ENCODE data around the gene LIMS2. TPM values are rescaled to one million over a fixed set of nuclear protein-coding genes. Genes with fewer than 3 reads are reported as not detected.
A peak's percentile ranks its signal among the peaks of the same experiment; 100 is the strongest.

Gene LIMS2
- total RNA-seq, 1 donor from 2014 or later: 237 TPM

DNA sequence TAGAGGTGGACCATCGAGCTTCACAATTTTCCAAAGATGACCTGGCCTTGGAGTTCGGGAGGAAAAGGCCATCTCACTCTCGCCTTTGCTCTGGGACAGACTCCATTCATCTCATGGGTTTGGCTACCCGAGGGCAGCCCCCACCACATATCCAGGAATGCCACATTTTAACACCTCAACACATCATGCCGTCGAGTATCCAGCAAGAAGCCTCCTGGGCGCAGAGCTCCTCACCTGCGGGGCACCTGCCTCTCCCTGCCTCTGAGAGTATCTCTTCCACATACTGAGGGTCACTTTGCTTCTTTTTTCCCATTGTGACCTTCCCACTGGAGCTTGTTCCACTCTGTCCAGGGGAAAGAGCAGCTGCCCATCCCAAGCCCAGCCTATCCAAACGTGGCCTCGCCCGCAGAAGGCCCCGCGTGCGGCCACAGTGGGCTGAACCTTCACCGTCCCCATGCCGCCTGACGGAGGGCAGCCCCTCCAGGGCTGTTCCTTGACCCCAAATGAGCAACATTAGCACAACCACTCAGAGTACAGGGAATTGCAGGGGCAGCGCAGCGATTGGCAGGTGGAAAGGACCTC lies 5.5 kb upstream of the LIMS2 start:
- no peak for DNase-seq
- intact Hi-C loops (cut with DNase I): no loop called here
- ATAC-seq (ENCODE audit: poor library complexity): no peak

GRCh38 chr2:127679680-127680361 lies 4.5 kb upstream of the LIMS2 start:
- intact Hi-C loops (cut with DNase I): loop anchor here (5.0 kb wide), 1 partner anchor 43 kb away; no protein-coding TSS in a partner anchor
- no peak for ATAC-seq (ENCODE audit: poor library complexity)
- no peak for DNase-seq

DNA sequence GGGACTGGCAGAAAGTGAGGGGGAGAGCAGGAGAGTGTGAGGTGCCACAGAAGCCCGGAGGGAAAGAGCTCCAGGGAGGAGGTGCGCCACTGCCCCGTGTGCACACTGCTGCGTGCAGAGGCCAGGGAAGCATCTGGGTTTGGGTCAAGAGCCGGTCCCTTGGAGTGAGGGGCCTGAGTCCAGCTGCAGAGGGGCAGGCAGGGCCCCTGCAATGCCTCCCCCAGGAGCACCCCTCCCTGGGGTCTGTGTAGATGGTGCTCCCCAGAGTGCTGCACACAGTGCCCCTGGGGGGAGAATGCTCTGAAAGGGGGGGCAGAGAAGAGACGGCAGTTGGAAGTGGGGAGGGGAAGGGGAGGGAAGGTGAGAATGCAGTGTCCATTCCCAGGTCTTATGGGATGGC lies 3.7 kb upstream of the LIMS2 start:
- intact Hi-C loops (cut with DNase I): loop anchor here (5.0 kb wide), 1 partner anchor 42 kb away; no protein-coding TSS in a partner anchor
- DNase-seq (no peak), ATAC-seq (ENCODE audit: poor library complexity) (no peak)

GRCh38 chr2:127678531-127678930 lies 3.2 kb upstream of the LIMS2 start:
- ATAC-seq (ENCODE audit: poor library complexity): no peak

GRCh38 chr2:127676906-127677305 lies 1.6 kb upstream of the LIMS2 start:
- ATAC-seq (ENCODE audit: poor library complexity) (peak; percentile 42), DNase-seq (peak; percentile 65)
- intact Hi-C loops (cut with DNase I): loop anchor here (5.0 kb wide), 1 partner anchor 40 kb away; no protein-coding TSS in a partner anchor

More at GRCh38 chr2:127678531-127678930, 3.2 kb upstream of the LIMS2 start:
- intact Hi-C loops (cut with DNase I): loop anchor here (5.0 kb wide), 1 partner anchor 41 kb away; no protein-coding TSS in a partner anchor
- no peak for DNase-seq

GRCh38 chr2:127674241-127675209 lies 805 bp downstream of the LIMS2 start:
- intact Hi-C loops (cut with DNase I): loop anchor here (5.0 kb wide), 1 partner anchor 37 kb away; no protein-coding TSS in a partner anchor
- peak; percentile 51 for ATAC-seq (ENCODE audit: poor library complexity)
- DNase-seq: peak; percentile 73

- DNase-seq (no peak), ATAC-seq (ENCODE audit: poor library complexity) (no peak)
- intact Hi-C loops (cut with DNase I): no loop called here
These were observed 1.9 kb downstream of the LIMS2 start for GRCh38 chr2:127673291-127674069.

DNA sequence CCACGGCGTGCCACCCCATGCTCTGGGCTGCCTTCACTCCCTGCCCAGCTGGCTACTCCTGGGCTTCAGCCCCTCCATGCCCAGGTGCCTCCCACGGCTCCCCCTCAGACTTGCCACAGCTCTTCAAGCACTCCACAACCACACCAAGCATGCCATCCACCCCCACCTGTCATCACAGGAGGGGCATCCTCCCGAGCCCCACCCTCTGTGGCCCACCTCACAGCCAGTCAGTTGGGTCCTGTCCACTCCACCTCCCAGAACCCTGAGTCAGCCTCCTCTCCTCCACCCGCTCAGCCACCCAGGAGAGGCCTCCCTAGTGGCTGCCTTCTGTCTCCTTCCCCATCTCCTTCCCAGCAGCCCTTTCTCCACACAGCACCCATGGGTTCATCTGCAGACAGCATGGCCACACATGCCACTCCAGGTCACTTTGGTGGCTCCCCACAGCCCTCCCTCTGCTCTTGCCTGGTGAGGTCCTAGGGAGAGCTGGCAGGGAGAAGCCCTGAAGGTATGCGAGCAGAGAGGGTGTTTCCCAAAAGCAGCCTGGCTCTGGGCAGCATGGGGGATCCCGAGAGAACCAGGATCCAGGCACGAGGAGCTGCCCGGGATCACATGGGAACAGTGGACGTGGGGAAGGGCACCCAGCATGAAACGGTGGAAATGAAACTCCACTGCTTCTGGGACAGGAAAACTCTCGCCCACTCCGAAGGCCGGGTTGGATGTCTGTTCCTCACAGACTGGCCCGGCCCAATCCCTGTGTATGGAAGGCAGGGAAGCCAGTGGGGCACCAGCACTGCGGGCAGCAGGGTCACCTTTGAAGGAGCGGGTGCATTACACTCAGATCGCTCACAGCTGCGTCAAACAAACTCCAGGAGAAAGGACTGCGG lies 2.7 kb downstream of the LIMS2 start:
- DNase-seq: peak; percentile 55
- ATAC-seq (ENCODE audit: poor library complexity): peak; percentile 30
- intact Hi-C loops (cut with DNase I): no loop called here

- intact Hi-C loops (cut with DNase I): no loop called here
- no peak for ATAC-seq (ENCODE audit: poor library complexity)
- DNase-seq: no peak
These were observed 3.6 kb downstream of the LIMS2 start for GRCh38 chr2:127671557-127672302.

DNA sequence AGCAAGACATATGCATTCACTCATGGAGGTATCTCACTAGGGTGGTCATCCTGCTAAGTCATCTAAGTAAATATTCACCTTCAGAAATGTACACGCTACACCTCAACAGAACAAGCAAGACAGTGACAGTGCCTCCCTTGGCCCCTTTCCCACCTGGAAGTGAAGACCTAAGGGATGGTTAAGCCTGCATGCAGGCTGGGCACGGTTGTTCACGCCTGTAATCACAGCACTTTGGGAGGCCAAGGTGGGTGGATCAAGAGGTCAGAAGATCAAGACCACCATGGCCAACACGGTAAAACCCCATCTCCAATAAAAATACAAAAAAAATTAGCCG lies 4.4 kb downstream of the LIMS2 start:
- ATAC-seq (ENCODE audit: poor library complexity): no peak
- intact Hi-C loops (cut with DNase I): no loop called here

GRCh38 chr2:127670055-127670956 lies 5.0 kb downstream of the LIMS2 start:
- no peak for DNase-seq
- intact Hi-C loops (cut with DNase I): no loop called here
- ATAC-seq (ENCODE audit: poor library complexity): no peak

More for the DNA sequence above, 4.4 kb downstream of the LIMS2 start:
- DNase-seq: no peak

DNA sequence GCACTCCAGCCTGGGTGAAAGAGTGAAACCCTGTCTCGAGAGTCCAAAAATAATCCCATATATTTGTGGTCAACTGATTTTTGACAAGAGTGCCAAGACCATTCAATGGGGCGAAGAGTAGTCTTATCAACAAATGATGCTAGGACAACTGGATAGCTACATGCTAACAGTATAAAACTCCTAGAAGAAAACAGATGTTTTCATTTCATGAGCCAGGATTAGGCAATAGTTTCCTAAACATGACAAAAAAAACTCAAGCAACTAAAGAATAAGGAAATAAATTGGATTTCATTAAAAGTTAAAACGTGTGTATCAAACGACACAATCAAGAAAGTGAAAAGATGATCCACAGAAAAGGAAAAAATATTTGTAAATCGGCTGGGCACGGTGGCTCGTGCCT lies 6.3 kb downstream of the LIMS2 start:
- no peak for DNase-seq
- no peak for ATAC-seq (ENCODE audit: poor library complexity)
- intact Hi-C loops (cut with DNase I): no loop called here

DNA sequence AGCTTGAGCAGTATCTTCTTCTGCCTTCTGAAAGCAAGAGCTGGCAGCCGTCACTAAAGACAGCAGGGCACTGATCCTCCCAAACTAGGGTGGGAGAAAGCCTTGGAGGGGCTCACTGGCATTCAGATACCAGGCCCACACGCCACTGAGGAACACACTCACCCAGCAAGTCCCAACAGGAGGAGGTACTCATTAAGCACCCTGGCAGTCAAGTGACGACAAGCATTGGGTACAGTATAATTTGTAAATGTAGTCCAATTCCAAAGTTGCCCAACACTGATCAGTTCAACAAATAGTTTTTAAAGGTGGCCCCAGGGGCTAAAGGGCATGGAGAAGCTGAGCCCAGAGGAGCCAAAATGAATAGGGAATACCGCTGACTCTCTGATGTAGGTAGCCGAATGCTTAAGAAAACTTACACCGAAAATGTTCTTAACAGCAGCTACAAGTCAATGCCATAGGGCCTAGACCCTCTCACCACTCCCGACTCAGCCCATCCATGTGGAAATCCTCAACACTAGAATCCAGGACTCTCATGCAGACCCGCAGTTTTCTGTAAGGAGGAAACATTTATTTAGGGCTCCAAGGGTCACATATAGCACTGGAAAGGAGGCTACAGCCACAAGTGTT lies 9.9 kb downstream of the LIMS2 start:
- intact Hi-C loops (cut with DNase I): no loop called here
- ATAC-seq (ENCODE audit: poor library complexity) (no peak), DNase-seq (no peak)

- intact Hi-C loops (cut with DNase I): no loop called here
- ATAC-seq (ENCODE audit: poor library complexity) (no peak), DNase-seq (no peak)
These were observed 10.5 kb downstream of the LIMS2 start for GRCh38 chr2:127664895-127665225.

DNA sequence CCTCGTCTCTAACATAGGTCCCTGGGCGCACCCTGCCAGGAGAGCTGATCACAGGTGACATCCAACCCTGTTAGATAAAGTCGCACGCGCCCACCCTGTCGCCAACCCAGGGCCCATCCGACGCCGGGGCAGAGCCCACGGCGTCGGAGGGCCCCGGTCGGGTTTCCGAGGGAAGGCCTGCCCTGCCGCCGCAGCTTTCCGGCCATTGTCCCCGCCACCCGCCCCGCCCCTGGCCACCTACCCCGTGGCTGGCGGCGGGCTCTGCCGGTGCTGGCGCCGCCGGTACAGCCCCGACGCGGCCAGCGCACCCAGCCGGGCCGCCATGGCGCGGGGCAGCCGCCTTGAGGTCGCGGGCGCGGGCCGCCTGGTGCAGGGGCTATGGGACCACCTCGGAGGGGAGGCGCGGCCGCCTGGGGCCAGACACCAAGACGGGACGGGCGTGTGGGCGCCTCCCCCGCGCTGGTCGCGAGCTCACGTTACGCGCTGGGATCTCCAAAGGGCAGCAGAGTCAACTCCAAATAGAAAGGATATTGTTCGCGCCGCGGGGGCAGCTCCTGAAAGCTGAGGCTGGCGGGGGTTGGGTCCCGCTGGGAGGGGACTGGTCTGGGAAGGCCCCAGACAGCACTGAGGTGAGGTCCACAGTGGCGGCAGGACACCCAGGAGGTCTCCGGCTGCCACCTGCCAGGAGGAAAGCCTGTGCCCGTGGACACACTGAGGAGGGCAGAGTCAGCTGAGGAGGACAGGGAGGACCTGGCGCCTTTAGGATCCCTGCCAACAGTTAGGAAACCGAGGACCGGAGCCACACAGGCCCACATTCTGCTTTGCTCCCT lies 11.1 kb downstream of the LIMS2 start:
- peak; percentile 26 for ATAC-seq (ENCODE audit: poor library complexity)
- intact Hi-C loops (cut with DNase I): no loop called here
- peak; percentile 56 for DNase-seq
